GM18519 (cell line): Measurements from ENCODE around the gene SIN3A.
"Not testable (repeated sequence)": the region's sequence is repeated elsewhere in the genome, so short reads cannot be mapped to it uniquely, and the experiment has no call there.

Experiments
- ATAC-seq: cut with Tn5 transposase; IDR thresholded peaks from one replicate; pipeline ENCODE4 v1.9.1; 2021; ENCODE audit warnings: mild to moderate bottlenecking, moderate library complexity; ENCODE audit not compliant: unreplicated experiment, low FRiP score

Gene SIN3A

DNA sequence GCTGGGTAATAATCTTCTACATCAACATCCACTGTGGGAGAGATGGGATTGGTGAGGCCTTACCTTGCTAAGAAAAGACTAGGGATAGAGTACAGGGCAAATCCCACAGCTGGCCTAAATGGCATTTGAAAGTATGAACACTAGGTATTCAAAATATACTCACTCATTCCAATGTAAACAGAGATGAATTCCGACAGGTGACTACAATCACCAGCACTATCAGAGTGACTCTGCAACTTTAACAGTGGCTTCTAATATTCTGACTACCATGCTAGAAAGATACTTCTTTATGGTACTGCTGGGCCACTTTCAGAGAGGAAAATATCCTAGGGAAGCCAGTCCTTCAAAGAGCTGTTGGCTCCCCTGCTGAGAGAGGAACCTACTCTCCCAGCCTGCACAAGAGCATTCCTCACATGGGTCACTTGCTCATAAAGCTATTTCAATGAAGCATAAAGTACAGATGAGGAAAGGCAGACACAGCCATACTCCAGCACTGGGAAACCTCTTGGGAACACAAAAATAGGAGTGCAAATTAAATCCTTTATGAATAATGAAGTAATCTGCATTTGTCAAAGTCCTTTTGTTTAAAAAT lies 61.6 kb downstream of the SIN3A start:
- no peak for ATAC-seq

GRCh38 chr15:75383986-75384385 lies 67.5 kb downstream of the SIN3A start:
- ATAC-seq = not testable (repeated sequence)

DNA sequence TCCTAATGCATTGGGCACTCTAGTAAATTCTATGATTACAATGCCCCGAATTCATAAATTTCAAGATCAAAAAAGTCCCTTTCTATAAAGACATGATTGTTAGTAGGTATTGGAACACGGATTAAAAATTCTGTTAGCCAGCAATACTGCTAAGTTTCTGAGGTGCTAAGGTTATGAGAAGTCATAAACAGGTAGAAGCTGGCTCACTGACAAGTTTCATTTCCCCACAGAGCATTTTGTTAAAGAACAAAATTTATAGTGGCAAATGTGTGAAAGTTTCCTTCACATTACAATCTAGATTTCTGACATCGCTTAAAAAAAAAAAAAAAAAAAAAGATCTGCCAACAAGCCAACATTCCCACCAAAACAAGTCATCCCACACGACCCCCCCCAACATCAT lies 70.7 kb downstream of the SIN3A start:
- no peak for ATAC-seq

DNA sequence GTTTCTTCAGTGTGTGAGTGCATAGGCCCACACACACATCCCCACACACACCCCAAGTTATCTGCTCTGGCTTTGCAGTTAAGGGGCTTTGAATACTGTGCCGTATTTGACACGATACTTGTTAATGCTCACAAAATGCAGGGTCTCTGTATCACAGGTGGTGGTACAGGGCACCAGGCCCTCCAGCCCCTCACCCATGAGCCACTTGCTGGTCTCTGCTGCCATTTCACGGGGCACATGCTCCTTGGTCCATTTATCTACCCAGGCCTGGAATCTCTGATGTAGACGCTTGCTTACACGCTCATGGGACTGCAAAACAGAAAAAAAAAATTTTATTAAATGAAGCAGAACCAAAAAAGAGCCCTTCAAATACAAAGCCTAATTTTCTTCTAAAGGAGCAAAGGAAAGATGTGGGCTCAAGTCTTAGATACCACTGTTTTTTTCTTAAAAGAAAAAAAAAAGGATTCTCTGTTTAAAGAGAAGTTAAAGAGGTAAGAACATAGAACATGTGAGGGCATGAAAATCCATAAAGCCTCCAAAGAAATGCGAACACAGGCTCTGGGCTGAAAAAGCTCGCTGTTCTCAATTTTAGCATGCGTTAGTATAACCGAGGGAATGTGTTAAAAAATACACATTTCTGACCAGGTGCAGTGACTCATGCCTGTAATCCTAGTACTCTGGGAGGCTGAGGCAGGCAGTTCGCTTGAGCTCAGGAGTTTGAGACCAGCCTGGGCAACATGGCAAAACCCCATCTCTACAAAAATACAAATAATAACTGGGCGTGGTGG lies 79.4 kb downstream of the SIN3A start:
- ATAC-seq = no peak

DNA sequence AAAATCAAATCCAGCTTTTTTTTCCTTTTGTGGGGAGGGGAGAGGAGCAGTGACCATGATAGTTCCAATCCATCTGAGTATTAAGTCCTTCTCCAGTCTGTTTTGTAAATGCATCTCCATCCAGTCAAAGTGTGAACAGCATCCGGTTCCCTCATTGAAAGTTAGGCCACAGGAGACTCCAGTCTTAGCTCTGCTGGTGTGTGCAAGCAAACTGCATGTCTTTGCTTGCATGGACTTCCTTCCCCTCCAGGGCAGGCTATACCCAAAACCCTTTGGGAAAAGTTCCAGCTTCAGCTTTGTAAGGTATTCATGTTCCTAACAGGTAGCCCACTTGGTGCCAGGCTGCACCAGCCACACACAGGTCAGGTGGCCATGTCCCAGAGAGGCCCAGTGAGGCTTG lies 80.0 kb downstream of the SIN3A start:
- ATAC-seq = no peak

GRCh38 chr15:75369897-75370581 lies 81.5 kb downstream of the SIN3A start:
- no peak for ATAC-seq

DNA sequence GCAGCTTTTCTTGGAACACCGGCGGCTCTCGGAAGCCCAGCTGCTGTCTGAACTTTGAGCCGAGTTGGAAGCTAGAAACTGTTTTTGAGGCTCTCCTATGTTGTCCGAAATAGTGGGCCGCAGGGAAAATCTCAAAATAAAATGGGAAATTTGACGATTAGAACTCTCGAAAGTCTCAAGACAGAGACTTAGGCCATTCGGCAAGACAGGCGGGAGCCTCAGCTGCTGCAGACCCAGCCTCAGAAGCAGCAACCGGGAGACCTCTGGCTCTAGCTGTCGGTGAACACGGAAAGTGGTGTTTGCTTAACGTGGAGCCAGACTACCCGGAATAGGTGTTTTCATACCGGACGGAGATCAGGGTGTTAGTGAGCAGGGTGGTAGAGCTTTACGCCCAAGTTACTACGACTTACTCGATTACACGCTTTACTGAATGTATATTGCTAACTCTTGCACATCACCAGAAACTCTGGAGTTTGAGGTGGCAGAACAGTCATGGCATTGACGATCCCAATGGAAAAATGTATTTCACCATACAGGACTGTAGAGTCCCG lies 82.7 kb downstream of the SIN3A start:
- no peak for ATAC-seq

GRCh38 chr15:75367913-75368688 lies 83.4 kb downstream of the SIN3A start, which contains the start of gene MAN2C1:
TSS of gene MAN2C1 (minus strand) at chr15:75368607. CDS start at chr15:75368583, 24 bp downstream.
- ATAC-seq = peak; percentile 71

GRCh38 chr15:75367406-75367912 lies 84.0 kb downstream of the SIN3A start:
- no peak for ATAC-seq

- no peak for ATAC-seq
These were observed 84.5 kb downstream of the SIN3A start for GRCh38 chr15:75367006-75367405.

GRCh38 chr15:75366163-75366562 lies 85.3 kb downstream of the SIN3A start:
- no peak for ATAC-seq

- ATAC-seq = no peak
These were observed 86.6 kb downstream of the SIN3A start for GRCh38 chr15:75364881-75365280.

DNA sequence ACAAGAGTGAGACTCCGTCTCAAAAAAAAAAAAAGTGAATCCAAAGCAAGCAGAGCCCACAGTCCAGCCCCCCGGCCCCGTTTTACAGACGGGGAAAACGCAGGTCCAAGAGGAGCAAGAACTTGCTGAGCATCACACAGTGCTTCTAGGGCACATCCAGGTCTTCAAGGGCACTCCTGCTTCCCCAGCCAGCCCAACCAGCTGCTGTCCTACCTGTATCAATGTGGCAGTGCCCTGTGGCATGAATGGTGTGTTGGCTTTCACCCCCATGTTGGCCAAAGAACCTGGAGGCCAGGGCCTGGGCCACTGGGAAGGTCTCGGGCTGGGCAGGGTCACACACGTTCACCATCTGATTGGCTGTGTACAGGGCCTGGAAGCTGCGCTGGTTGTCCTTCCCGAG lies 87.7 kb downstream of the SIN3A start:
- no peak for ATAC-seq

DNA sequence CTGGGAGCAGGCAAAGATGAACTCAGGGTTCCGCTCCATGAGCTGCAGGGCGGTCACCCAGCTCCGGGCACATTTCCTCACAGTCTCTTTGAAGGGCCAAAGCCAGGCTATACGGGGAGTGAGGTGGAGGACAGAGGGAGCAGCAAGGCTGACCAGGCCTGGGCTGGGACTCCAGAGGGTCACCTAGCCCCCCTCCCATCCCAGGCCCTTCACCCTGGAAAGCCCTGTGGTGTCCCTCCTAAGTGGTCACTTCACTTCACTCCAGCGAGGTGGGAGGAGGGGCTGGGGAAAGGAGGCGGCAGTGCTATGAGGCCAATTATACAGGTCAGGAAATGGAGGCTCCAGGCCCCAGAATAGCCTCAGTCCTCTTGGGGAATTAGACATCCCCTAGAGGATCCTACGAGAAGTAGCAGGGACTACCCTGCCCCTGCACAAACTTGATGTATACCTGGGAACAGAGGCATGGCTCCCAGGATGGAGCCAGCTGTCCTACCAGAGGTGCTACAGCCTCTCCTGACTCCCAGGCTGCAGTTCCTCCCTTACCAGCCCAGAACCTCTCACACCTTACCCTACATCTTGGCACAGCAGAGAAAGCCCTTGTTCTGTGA lies 88.7 kb downstream of the SIN3A start:
- ATAC-seq = no peak

DNA sequence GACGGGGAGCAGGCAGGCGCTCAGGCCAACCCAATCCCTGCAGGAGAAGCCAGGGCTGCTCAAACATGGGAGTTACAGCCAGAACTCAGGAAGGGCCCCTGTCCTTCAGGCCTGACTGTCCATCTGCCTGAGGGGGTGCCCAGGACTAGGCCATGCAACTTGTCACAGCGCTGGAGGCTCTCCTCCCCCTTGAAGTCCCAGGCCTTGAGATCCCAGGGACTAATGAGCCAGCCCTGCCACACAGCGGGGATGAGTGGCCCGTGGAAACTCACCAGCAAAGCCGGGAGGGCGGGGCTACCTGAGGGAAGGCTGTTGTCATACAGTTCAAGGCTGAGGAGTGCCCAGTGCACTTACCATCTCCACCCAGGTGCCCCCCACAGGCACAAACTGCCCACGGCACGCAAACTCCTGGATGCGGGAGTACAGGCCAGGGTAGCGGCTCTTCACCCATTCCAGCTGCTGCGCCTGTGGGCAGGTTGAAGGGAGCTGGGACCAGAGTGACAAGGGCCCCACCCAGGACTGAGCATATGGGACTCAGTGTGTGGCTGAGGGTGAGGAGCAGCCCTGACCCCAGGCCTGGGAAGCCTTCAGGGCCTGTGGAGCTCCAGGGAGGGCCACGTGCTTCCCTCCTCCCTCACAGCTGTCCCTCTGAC lies 89.4 kb downstream of the SIN3A start:
- no peak for ATAC-seq

DNA sequence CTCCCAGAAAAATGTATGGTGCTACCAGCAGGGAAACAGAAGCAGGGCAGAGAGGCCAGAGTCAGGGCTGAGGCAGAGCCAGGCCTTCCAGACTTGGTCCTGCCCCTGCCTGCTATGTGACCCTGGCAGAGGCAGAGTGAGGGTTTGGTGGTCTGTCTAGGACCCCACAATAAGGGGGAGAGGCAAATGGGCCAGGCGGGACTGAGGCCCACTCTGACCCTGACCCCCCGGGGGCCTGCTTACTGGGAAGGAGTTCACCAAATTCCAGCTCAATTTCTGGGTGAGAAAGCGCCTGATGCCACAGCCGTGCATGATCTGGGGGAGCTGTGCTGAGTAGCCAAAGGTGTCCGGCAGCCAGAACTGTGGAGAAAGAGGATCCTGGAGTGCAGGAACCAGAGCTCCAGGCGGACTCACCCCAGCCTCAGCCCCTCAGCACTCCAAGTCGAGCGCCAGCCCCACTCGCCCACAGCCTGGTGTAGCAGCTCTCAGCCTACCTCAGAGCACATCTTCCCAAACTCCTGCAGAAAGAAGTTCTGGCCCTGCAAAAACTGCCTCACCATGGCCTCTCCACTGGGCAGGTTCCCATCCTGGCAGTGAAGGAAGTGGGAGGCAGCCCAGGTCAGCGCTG lies 90.0 kb downstream of the SIN3A start:
- ATAC-seq = no peak

DNA sequence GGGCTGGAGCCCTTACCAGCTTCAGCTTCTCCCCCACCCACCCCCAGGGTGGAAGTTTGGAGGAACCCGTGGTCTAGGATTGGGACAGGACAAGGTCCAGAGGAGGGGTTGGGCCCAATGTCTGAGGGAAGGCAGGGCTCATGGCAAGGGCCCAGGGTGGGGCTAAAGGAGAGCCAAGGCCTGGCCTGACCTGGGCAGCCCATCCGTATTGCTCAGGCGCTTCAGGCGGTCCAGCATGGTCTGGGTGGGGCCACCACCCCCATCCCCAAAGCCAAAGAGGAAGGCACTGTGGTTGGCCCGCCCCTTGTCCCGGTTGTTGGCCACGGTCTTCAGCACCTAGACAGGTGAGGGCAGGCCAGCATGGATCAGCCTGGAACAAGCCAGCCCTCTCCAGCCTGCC lies 90.6 kb downstream of the SIN3A start:
- ATAC-seq = no peak

DNA sequence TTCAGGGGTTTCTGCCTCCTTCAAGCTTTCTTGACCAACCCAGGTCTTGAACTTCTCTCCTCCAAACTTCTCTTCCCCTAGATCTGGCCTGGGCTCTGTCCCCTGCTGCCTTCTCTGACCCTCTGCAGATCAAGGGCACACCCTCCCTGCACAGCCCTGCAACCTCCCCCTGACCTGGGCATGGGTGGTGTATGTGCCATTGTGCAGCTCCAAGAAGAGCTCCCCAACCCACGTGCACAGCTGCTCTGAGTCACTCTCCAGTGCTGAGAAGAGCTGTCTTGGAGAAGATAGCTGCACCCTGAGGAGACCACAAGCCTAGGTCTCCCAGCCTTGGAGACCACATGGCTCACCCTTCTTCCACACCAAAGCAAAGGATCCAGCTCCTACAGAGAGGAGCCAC lies 91.1 kb downstream of the SIN3A start:
- ATAC-seq = no peak
